Right atrium auricular region (tissue), 2 donors: ENCODE data around the gene SLC25A5. TPM values are rescaled to one million over a fixed set of nuclear protein-coding genes. Genes with fewer than 3 reads are reported as not detected.

Source experiments
- DNase-seq: peaks from one replicate; pipeline ENCODE4 v3.0.0-alpha.2; 2019; ENCODE audit warnings: low spot score
- H3K27ac ChIP-seq, 2 donors: fragments of 200-600 bp; sonication (generic); 1 replicate in 1 of 2; 2 replicates in 1 of 2; pipeline ENCODE4 v1.5.1; 2016 to 2019
- H3K27me3 ChIP-seq, 2 donors: fragments of 200-600 bp; sonication (generic); one replicate each; pipeline versions ENCODE4 v1.5.1 to v1.6.0; 2017 to 2019
- H3K36me3 ChIP-seq: fragments of 200-600 bp; sonication (generic); one replicate; pipeline ENCODE4 v1.5.1; 2016
- H3K4me1 ChIP-seq, 2 donors: fragments of 200-600 bp; sonication (generic); one replicate each; pipeline versions ENCODE4 v1.5.1 to v1.6.0; 2017 to 2019
- H3K4me3 ChIP-seq, 2 donors: fragments of 200-600 bp; sonication (generic); 1 replicate in 1 of 2; 2 replicates in 1 of 2; pipeline ENCODE4 v1.5.1; 2017 to 2019; ENCODE audit warnings: mild to moderate bottlenecking in 1 of 2, moderate library complexity in 1 of 2
- H3K9me3 ChIP-seq, 2 donors: fragments of 200-600 bp; sonication (generic); one replicate each; pipeline ENCODE4 v1.5.1; 2019
- CTCF ChIP-seq, 2 donors: fragments of 200-600 bp; sonication (generic); IDR thresholded peaks; one replicate each; pipeline ENCODE4 v1.5.1; 2019; ENCODE audit warnings: antibody characterized with exemption in 2 of 2
- total RNA-seq, 2 donors: library from RNA; depleted of rRNA; stranded (reverse); fragments of >200 nt; gene quantifications; one replicate each; pipeline ENCODE4 v1.1.0, GENCODE V29; 2016

The SLC25A5 gene
- 100 to 1,000 TPM; 134 to 174 TPM for total RNA-seq

DNA sequence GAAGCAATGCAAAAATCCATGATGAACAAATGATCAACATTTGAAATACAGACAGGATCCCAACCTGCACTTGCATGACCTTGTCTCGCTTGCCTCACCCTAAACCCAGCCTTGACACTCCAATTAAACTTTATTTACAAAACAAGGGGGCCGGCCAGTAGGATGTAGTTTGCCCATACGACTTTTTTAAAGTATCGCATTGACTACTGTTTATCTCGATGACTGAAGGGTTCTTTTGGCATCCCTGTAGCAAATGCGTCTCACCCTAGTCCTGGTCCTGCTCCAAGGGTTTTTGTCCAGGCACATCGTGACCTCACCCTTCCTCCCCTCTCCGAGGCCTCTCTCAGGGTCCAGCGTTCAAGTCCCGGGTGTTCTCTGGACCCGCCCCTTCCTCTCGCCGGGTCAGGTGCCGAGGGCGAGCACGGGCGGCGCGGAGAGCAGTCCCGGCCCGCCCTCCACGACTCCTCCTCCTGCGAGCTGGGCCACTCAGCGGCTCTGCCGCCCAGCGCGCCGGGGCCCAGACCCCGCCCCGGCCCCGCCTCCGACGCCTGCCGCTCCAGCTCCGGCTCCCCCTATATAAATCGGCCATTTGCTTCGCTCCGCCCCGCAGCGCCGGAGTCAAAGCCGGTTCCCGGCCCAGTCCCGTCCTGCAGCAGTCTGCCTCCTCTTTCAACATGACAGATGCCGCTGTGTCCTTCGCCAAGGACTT lies at the start of gene SLC25A5:
Gene SLC25A5, plus strand, starts transcription at position 603 of the 709 bp plus-strand sequence. Its CDS starts 72 bp downstream, at position 675.
- TF ChIP-seq CTCF (IDR thresholded peaks at IDR 0.05): no peak
- Histone ChIP-seq H3K27ac (peak within 1 kb of the TSS; percentile 95 to 96), H3K4me3 (peak within 1 kb of the TSS; percentile 72 to 77), H3K4me1 (peaks cover 0 to 4% of the 10 kb centered on the region in 2 donors), H3K36me3 (peaks cover 22% of the 10 kb centered on the region), H3K27me3 (no peaks in the 10 kb centered on the region), H3K9me3 (no peaks in the 10 kb centered on the region)
- DNase-seq: peak; percentile 78

DNA sequence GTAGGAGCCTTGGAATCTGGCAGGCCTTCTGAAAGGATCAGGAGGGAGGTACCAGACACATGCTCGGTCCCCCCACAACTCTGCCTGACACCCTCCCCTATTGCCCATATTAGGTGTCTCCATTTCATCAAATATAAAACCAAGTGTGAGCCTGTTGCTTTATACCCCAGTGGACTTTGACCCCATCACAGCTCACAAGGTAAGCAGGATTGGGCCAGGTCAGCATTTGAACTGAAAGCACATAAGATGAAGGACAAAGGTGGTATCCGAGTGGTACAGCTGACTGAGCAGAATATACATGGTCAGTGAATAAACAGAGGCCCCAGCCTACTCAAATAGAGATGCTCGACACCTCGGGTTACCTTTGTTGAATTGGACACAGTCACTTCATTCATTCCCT lies 49.1 kb upstream of the SLC25A5 start:
- Histone ChIP-seq H3K4me1 (no peaks in the 10 kb centered on the region), H3K36me3 (no peaks in the 10 kb centered on the region), H3K27me3 (no peaks in the 10 kb centered on the region), H3K27ac (no peak overlapping the region), H3K9me3 (no peaks in the 10 kb centered on the region), H3K4me3 (no peak overlapping the region)
- no peak for DNase-seq
- TF ChIP-seq CTCF (IDR thresholded peaks at IDR 0.05): no peak

- TF ChIP-seq CTCF (IDR thresholded peaks at IDR 0.05): no peak
- H3K4me1 ChIP-seq: no peaks in the 10 kb centered on the region
- no peaks in the 10 kb centered on the region for H3K36me3 ChIP-seq
- H3K4me3 ChIP-seq: no peak overlapping the region
- no peak for DNase-seq
- H3K9me3 ChIP-seq: no peaks in the 10 kb centered on the region
- no peaks in the 10 kb centered on the region for H3K27me3 ChIP-seq
- no peak overlapping the region for H3K27ac ChIP-seq
These were observed 48.3 kb upstream of the SLC25A5 start for GRCh38 chrX:119419898-119420297.

- Histone ChIP-seq H3K9me3 (no peaks in the 10 kb centered on the region), H3K27me3 (no peaks in the 10 kb centered on the region), H3K36me3 (no peaks in the 10 kb centered on the region), H3K4me3 (no peak overlapping the region), H3K27ac (no peak overlapping the region), H3K4me1 (no peaks in the 10 kb centered on the region)
- no peak for TF ChIP-seq CTCF (IDR thresholded peaks at IDR 0.05)
- DNase-seq: no peak
These were observed 47.1 kb upstream of the SLC25A5 start for GRCh38 chrX:119421016-119421705.

- Histone ChIP-seq H3K27ac (no peak overlapping the region), H3K4me3 (no peak overlapping the region), H3K4me1 (peaks cover 0 to 3% of the 10 kb centered on the region in 2 donors), H3K9me3 (no peaks in the 10 kb centered on the region), H3K36me3 (no peaks in the 10 kb centered on the region), H3K27me3 (no peaks in the 10 kb centered on the region)
- DNase-seq: no peak
- TF ChIP-seq CTCF (IDR thresholded peaks at IDR 0.05): no peak
These were observed 44.6 kb upstream of the SLC25A5 start for GRCh38 chrX:119423631-119424030.
